GM23338 (cell line): ENCODE results near the gene CYS1. TPM values are rescaled to one million over a fixed set of nuclear protein-coding genes. Genes with fewer than 3 reads are reported as not detected.

ENCODE experiments used
- ATAC-seq: fragments of 200-7000 bp; cut with Tn5 transposase; 3 replicates; pipeline ENCODE4 v1.9.1; 2020
- DNase-seq: peaks from one replicate; pipeline ENCODE4 v3.0.0-alpha.2; 2015; ENCODE audit warnings: low spot score
- H2AFZ ChIP-seq: fragments of 200-600 bp; sonication (generic); 2 replicates; pipeline ENCODE4 v1.8.0; 2016; ENCODE audit warnings: antibody characterized with exemption, mild to moderate bottlenecking, moderate library complexity
- H3F3A ChIP-seq: fragments of 200-600 bp; sonication (generic); replicated peaks from 2 replicates; pipeline ENCODE4 v1.8.0; 2017; ENCODE audit warnings: antibody characterized with exemption, mixed run types, low read depth
- H3K27ac ChIP-seq: fragments of 200-600 bp; sonication (generic); 2 replicates; pipeline ENCODE4 v1.6.1; 2016; ENCODE audit warnings: low read depth
- H3K27me3 ChIP-seq: fragments of 200-600 bp; sonication (generic); 2 replicates; pipeline ENCODE4 v1.8.0; 2016; ENCODE audit warnings: mild to moderate bottlenecking, mixed run types, moderate library complexity; ENCODE audit not compliant: insufficient read depth
- H3K36me3 ChIP-seq: fragments of 200-600 bp; sonication (generic); 2 replicates; pipeline ENCODE4 v1.8.0; 2016; ENCODE audit warnings: mild to moderate bottlenecking; ENCODE audit not compliant: insufficient read depth
- H3K4me1 ChIP-seq: fragments of 200-600 bp; sonication (generic); 2 replicates; pipeline ENCODE4 v1.8.0; 2016; ENCODE audit warnings: mild to moderate bottlenecking, moderate library complexity; ENCODE audit not compliant: insufficient read depth
- H3K4me2 ChIP-seq: fragments of 200-600 bp; sonication (generic); 2 replicates; pipeline ENCODE4 v1.7.1; 2017; ENCODE audit warnings: mixed run types
- H3K4me3 ChIP-seq: fragments of 200-600 bp; sonication (generic); 2 replicates; pipeline ENCODE4 v1.6.1; 2016; ENCODE audit warnings: mixed run types
- H3K79me2 ChIP-seq: fragments of 200-600 bp; sonication (generic); replicated peaks from 2 replicates; pipeline ENCODE4 v1.8.0; 2017; ENCODE audit warnings: mild to moderate bottlenecking; ENCODE audit not compliant: insufficient read depth
- H3K9me2 ChIP-seq: fragments of 200-600 bp; sonication (generic); 2 replicates; pipeline ENCODE4 v1.8.0; 2017; ENCODE audit not compliant: insufficient read depth
- H4K20me1 ChIP-seq: fragments of 200-600 bp; sonication (generic); replicated peaks from 2 replicates; pipeline ENCODE4 v1.8.0; 2017; ENCODE audit warnings: mild to moderate bottlenecking; ENCODE audit not compliant: insufficient read depth
- H3K27ac Mint-ChIP-seq: 2 replicates; pipeline ENCODE4 v1.8.0; 2020; ENCODE audit warnings: inconsistent platforms, mild to moderate bottlenecking, moderate library complexity, mixed read lengths
- H3K27me3 Mint-ChIP-seq: 3 replicates; pipeline ENCODE4 v1.8.0; 2022; ENCODE audit warnings: low read depth, mild to moderate bottlenecking, moderate library complexity, mixed read lengths, inconsistent platforms; ENCODE audit not compliant: insufficient read depth, poor library complexity
- H3K36me3 Mint-ChIP-seq: 3 replicates; pipeline ENCODE4 v1.8.0; 2021; ENCODE audit warnings: low read depth, mild to moderate bottlenecking, inconsistent platforms, moderate library complexity, mixed read lengths
- H3K4me1 Mint-ChIP-seq: 3 replicates; pipeline ENCODE4 v1.8.0; 2020; ENCODE audit warnings: mild to moderate bottlenecking, inconsistent platforms, mixed read lengths
- H3K4me3 Mint-ChIP-seq: 3 replicates; pipeline ENCODE4 v1.8.0; 2021; ENCODE audit warnings: moderate library complexity, mild to moderate bottlenecking, inconsistent platforms, mixed read lengths
- H3K9me3 Mint-ChIP-seq: 3 replicates; pipeline ENCODE4 v1.8.0; 2020; ENCODE audit warnings: moderate library complexity, mild to moderate bottlenecking, inconsistent platforms, mixed read lengths
- CREB1 ChIP-seq: fragments of 250-450 bp; sonication (Bioruptor Pico); IDR thresholded peaks from 2 replicates; pipeline ENCODE4 v1.5.0; 2020; ENCODE audit warnings: low read depth, mild to moderate bottlenecking, moderate library complexity
- CTCF ChIP-seq, 2 experiments: fragments of 200-600 bp in 1 of 2; sonication (generic) in 1 of 2; conservative IDR thresholded peaks; 2 replicates each; pipeline versions ENCODE4 v1.5.1 to v1.6.1; 2016 to 2017; ENCODE audit warnings: antibody characterized with exemption in 2 of 2, low read depth in 2 of 2, mild to moderate bottlenecking in 2 of 2, moderate library complexity in 1 of 2
- ETS1 ChIP-seq: IDR thresholded peaks from 2 replicates; pipeline ENCODE4 v1.6.1; 2016; ENCODE audit warnings: antibody characterized with exemption
- EZH2 ChIP-seq: fragments of 200-600 bp; sonication (generic); IDR thresholded peaks from one replicate; pipeline ENCODE4 v1.8.0; 2017; ENCODE audit warnings: antibody characterized with exemption, mild to moderate bottlenecking, low read depth; ENCODE audit not compliant: unreplicated experiment
- EZH2phosphoT487 ChIP-seq: fragments of 200-600 bp; sonication (generic); IDR thresholded peaks from one replicate; pipeline ENCODE4 v1.8.1; 2018; ENCODE audit warnings: antibody characterized with exemption; ENCODE audit not compliant: unreplicated experiment
- JUNB ChIP-seq: IDR thresholded peaks from one replicate; pipeline ENCODE4 v1.6.1; 2016; ENCODE audit warnings: antibody characterized with exemption; ENCODE audit not compliant: unreplicated experiment
- NANOG ChIP-seq: IDR thresholded peaks from 2 replicates; pipeline ENCODE4 v1.6.1; 2016; ENCODE audit warnings: antibody characterized with exemption, borderline replicate concordance
- POLR2AphosphoS5 ChIP-seq: IDR thresholded peaks from 2 replicates; pipeline ENCODE4 v1.6.1; 2016; ENCODE audit warnings: antibody characterized with exemption, low read depth
- STAT1 ChIP-seq: IDR thresholded peaks from one replicate; pipeline ENCODE4 v1.6.1; 2016; ENCODE audit warnings: antibody characterized with exemption; ENCODE audit not compliant: unreplicated experiment
- ZNF114 ChIP-seq: fragments of 250-450 bp; sonication (Bioruptor Pico); IDR thresholded peaks from 2 replicates; pipeline ENCODE4 v1.5.0; 2020; ENCODE audit warnings: mild to moderate bottlenecking, moderate library complexity
- ZNF331 ChIP-seq: fragments of 250-450 bp; sonication (Bioruptor Pico); IDR thresholded peaks from 2 replicates; pipeline ENCODE4 v1.5.0; 2020; ENCODE audit warnings: low read depth, mild to moderate bottlenecking, moderate library complexity
- polyA plus RNA-seq: library from polyadenylated mRNA; unstranded; fragments of >200 nt; fragmentation: Nextera tagmentation; extraction: Ambion mirVana; gene quantifications from 2 replicates; pipeline ENCODE4 v1.2.1, GENCODE V29; 2016
- total RNA-seq: library from RNA; depleted of rRNA; stranded (reverse); fragments of >200 nt; shearing (Covaris generic); gene quantifications from 2 replicates; pipeline ENCODE4 v1.2.3, GENCODE V29; 2014
- TF ChIP-seq, protein P1 (sequence below): fragments of 250-450 bp; sonication (Bioruptor Pico); IDR thresholded peaks from 2 replicates; pipeline ENCODE4 v1.5.0; 2020; ENCODE audit warnings: mild to moderate bottlenecking, moderate library complexity
- TF ChIP-seq, protein P2 (sequence below): IDR thresholded peaks from one replicate; pipeline ENCODE4 v1.6.1; 2018; ENCODE audit warnings: antibody characterized with exemption; ENCODE audit not compliant: unreplicated experiment

Gene CYS1
- total and polyA plus RNA-seq, 2 experiments from 2014 or later = 0.31 to 0.32 TPM

DNA sequence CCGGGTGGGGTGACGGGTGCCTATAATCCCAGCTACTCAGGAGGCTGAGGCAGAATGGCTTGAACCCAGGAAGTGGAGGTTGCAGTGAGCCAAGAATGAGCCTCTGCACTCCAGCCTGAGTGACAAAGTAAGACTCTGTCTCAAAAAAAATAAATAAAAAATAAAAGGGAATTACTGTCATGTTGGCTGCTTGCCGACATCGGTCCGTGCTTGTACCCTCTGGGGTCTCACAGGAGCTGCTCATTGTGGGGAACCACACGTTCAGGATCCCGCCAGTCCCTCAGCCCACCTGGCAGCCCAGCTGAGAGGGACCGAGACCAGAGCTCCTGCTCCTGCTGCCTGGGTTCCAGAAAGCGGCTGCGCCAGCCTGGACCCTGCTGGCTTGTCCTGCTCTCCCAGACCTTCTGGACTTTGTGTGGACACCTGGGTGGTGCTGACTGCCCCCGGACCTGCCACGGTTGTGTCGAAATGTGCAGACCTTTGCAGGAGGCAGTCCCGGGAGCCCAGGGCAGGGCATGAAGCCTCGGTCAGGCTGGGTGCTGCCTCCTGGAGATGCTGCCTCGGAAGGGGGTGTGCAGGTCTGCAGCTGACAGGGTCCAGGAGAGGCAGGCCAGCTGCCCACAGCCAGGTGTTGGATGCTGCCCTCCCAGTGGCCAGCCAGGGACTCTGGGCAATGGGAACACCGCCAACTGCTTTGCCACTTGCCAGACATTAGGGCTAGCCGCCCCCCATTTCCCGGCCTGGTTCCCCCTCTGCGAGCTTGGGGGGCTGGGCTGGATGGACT lies 20.5 kb downstream of the CYS1 start:
- Histone ChIP-seq H3F3A (peaks cover 13% of the 10 kb centered on the region; the same call in 1 of the 2 replicates), H3K4me1 (peaks cover 6% of the 10 kb centered on the region; the same call in 1 of the 2 replicates), H3K79me2 (no peaks in the 10 kb centered on the region), H3K4me2 (no peak overlapping the region), H3K27ac (no peak overlapping the region), H3K4me3 (no peak overlapping the region), H3K9me2 (no peaks in the 10 kb centered on the region), H3K27me3 (no peaks in the 10 kb centered on the region), H2AFZ (no peak overlapping the region), H4K20me1 (no peaks in the 10 kb centered on the region), H3K36me3 (no peaks in the 10 kb centered on the region)
- H3K9me3 Mint-ChIP-seq = no peaks in the 10 kb centered on the region
- ATAC-seq = no peak
- no peak overlapping the region for H3K4me3 Mint-ChIP-seq
- peaks cover 15% of the 10 kb centered on the region for H3K27me3 Mint-ChIP-seq
- DNase-seq = no peak
- H3K4me1 Mint-ChIP-seq = peaks cover 19% of the 10 kb centered on the region
- no peak for TF ChIP-seq ZNF331 (CRISPR knock-in tag)
- TF ChIP-seq POLR2AphosphoS5 = no peak
- no peak for TF ChIP-seq ZNF114 (CRISPR knock-in tag)
- TF ChIP-seq STAT1 = no peak
- TF ChIP-seq, protein P1, sequence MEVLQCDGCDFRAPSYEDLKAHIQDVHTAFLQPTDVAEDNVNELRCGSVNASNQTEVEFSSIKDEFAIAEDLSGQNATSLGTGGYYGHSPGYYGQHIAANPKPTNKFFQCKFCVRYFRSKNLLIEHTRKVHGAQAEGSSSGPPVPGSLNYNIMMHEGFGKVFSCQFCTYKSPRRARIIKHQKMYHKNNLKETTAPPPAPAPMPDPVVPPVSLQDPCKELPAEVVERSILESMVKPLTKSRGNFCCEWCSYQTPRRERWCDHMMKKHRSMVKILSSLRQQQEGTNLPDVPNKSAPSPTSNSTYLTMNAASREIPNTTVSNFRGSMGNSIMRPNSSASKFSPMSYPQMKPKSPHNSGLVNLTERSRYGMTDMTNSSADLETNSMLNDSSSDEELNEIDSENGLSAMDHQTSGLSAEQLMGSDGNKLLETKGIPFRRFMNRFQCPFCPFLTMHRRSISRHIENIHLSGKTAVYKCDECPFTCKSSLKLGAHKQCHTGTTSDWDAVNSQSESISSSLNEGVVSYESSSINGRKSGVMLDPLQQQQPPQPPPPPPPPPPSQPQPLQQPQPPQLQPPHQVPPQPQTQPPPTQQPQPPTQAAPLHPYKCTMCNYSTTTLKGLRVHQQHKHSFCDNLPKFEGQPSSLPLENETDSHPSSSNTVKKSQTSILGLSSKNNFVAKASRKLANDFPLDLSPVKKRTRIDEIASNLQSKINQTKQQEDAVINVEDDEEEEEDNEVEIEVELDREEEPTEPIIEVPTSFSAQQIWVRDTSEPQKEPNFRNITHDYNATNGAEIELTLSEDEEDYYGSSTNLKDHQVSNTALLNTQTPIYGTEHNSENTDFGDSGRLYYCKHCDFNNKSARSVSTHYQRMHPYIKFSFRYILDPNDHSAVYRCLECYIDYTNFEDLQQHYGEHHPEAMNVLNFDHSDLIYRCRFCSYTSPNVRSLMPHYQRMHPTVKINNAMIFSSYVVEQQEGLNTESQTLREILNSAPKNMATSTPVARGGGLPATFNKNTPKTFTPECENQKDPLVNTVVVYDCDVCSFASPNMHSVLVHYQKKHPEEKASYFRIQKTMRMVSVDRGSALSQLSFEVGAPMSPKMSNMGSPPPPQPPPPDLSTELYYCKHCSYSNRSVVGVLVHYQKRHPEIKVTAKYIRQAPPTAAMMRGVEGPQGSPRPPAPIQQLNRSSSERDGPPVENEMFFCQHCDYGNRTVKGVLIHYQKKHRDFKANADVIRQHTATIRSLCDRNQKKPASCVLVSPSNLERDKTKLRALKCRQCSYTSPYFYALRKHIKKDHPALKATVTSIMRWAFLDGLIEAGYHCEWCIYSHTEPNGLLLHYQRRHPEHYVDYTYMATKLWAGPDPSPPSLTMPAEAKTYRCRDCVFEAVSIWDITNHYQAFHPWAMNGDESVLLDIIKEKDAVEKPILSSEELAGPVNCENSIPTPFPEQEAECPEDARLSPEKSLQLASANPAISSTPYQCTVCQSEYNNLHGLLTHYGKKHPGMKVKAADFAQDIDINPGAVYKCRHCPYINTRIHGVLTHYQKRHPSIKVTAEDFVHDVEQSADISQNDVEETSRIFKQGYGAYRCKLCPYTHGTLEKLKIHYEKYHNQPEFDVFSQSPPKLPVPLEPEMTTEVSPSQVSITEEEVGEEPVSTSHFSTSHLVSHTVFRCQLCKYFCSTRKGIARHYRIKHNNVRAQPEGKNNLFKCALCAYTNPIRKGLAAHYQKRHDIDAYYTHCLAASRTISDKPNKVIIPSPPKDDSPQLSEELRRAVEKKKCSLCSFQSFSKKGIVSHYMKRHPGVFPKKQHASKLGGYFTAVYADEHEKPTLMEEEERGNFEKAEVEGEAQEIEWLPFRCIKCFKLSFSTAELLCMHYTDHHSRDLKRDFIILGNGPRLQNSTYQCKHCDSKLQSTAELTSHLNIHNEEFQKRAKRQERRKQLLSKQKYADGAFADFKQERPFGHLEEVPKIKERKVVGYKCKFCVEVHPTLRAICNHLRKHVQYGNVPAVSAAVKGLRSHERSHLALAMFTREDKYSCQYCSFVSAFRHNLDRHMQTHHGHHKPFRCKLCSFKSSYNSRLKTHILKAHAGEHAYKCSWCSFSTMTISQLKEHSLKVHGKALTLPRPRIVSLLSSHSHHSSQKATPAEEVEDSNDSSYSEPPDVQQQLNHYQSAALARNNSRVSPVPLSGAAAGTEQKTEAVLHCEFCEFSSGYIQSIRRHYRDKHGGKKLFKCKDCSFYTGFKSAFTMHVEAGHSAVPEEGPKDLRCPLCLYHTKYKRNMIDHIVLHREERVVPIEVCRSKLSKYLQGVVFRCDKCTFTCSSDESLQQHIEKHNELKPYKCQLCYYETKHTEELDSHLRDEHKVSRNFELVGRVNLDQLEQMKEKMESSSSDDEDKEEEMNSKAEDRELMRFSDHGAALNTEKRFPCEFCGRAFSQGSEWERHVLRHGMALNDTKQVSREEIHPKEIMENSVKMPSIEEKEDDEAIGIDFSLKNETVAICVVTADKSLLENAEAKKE (CRISPR knock-in tag) = no peak
- TF ChIP-seq CREB1 = no peak
- TF ChIP-seq JUNB = no peak
- TF ChIP-seq EZH2 = no peak
- TF ChIP-seq, protein P2, sequence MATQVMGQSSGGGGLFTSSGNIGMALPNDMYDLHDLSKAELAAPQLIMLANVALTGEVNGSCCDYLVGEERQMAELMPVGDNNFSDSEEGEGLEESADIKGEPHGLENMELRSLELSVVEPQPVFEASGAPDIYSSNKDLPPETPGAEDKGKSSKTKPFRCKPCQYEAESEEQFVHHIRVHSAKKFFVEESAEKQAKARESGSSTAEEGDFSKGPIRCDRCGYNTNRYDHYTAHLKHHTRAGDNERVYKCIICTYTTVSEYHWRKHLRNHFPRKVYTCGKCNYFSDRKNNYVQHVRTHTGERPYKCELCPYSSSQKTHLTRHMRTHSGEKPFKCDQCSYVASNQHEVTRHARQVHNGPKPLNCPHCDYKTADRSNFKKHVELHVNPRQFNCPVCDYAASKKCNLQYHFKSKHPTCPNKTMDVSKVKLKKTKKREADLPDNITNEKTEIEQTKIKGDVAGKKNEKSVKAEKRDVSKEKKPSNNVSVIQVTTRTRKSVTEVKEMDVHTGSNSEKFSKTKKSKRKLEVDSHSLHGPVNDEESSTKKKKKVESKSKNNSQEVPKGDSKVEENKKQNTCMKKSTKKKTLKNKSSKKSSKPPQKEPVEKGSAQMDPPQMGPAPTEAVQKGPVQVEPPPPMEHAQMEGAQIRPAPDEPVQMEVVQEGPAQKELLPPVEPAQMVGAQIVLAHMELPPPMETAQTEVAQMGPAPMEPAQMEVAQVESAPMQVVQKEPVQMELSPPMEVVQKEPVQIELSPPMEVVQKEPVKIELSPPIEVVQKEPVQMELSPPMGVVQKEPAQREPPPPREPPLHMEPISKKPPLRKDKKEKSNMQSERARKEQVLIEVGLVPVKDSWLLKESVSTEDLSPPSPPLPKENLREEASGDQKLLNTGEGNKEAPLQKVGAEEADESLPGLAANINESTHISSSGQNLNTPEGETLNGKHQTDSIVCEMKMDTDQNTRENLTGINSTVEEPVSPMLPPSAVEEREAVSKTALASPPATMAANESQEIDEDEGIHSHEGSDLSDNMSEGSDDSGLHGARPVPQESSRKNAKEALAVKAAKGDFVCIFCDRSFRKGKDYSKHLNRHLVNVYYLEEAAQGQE = no peak
- no peak for TF ChIP-seq ETS1
- no peak for TF ChIP-seq NANOG
- no peak for TF ChIP-seq EZH2phosphoT487
- no peak for TF ChIP-seq CTCF (conservative IDR thresholded peaks at IDR 0.05; ENCODE audit: low read depth in 2 of 2)
- H3K36me3 Mint-ChIP-seq = no peaks in the 10 kb centered on the region
- H3K27ac Mint-ChIP-seq = no peak overlapping the region
